Left cardiac atrium (tissue), 4 donors: ENCODE results near the gene HNRNPC. TPM values are rescaled to one million over a fixed set of nuclear protein-coding genes. Genes with fewer than 3 reads are reported as not detected.
"Not testable (repeated sequence)": the region's sequence is repeated elsewhere in the genome, so short reads cannot be mapped to it uniquely, and the experiment has no call there.

ENCODE experiments used
- ATAC-seq, 2 donors: fragments of 200-7000 bp; cut with Tn5 transposase; one replicate each; pipeline ENCODE4 v1.9.1; 2020; ENCODE audit warnings: mild to moderate bottlenecking in 2 of 2, moderate library complexity in 2 of 2
- DNase-seq: peaks from one replicate; pipeline ENCODE4 v3.0.0-alpha.2; 2020
- intact Hi-C, 2 donors: fragments of 100-400 bp; cut with DNase I; formaldehyde crosslinking; loops; one replicate each; pipeline versions ENCODE4 v1.14.1 to v1.15.1; 2022 to 2023
- total RNA-seq, 2 donors: library from RNA; stranded (reverse); fragmentation: NEBNext Ultra II Directional; extraction: Animal tissue kit (Norgen Biotek cat#: 25700); gene quantifications; one replicate each; pipeline ENCODE4 v1.2.1, GENCODE V29; 2021
- donor health status: DM: no; HTN: yes; CAD: no.
- donor health status: DM: no; HTN: yes; CAD: no; lungs with severe emphysema.
- donor health status: DM: yes; HTN: yes; CAD: no.
- donor health status: Dilated cardiomyopathy.

Gene HNRNPC
- total RNA-seq, 2 donors from 2014 or later, result 254 TPM

- DNase-seq (no peak), ATAC-seq (no peak)
- intact Hi-C loops, result no loop called here
These were observed 9.4 kb upstream of the HNRNPC start for GRCh38 chr14:21278632-21279031.

GRCh38 chr14:21275261-21275858 is 6.1 kb upstream of the HNRNPC start:
- DNase-seq, result no peak
- ATAC-seq, result no peak
- intact Hi-C loops, result no loop called here

GRCh38 chr14:21272661-21273060 is 3.4 kb upstream of the HNRNPC start:
- ATAC-seq, DNase-seq, intact Hi-C loops: not testable (repeated sequence)

GRCh38 chr14:21268617-21269251 is 508 bp downstream of the HNRNPC start:
- intact Hi-C loops, result loop anchor here in 1 of 2 donors (5.0 kb wide), 1 partner anchor 36 kb away; no protein-coding TSS in a partner anchor
- peak in 1 of 2 donors; percentile 8 for ATAC-seq
- DNase-seq, result no peak

- ATAC-seq (no peak), DNase-seq (no peak)
- intact Hi-C loops, result loop anchor here in 1 of 2 donors (5.0 kb wide), 1 partner anchor 36 kb away; no protein-coding TSS in a partner anchor
These were observed 1.2 kb downstream of the HNRNPC start for GRCh38 chr14:21267886-21268616.

- DNase-seq, result no peak
- no peak for ATAC-seq
- intact Hi-C loops, result loop anchor here in 1 of 2 donors (5.0 kb wide), 1 partner anchor 35 kb away; no protein-coding TSS in a partner anchor
These were observed 1.8 kb downstream of the HNRNPC start for GRCh38 chr14:21267431-21267845.

DNA sequence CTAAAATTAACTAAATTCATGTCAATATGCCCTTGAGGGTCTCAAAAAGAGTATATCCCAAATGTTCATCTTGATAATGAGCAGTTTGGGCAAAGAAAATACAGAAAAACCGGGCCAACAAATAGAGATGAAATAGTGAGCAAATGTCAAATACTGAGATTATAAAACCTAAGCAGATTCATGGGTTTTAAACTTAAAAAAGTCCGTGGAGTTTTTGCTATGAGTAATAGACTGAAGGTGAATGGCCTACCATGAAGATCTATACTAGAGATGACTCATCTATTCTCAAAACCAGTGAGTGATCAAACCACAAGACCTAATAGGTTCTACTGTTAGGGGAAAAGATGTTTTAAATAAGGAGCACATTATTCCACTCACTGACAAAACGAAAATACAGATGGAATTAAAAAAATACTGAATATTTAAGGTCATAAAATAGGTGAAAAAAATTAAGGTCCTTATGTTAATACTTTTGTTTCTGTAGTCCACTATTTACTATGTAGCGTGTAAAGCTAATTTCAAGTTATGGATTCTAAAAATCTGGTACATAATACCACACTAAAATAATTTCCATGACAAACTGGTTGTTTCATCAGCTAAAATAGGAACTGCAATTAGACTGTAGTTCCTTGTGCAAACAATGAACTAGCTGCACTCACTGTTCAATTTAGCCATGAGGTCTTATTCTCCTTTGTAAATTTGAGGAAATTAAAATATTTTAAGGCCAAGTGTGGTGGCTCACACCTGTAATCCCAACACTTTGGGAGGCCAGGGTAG is 5.0 kb downstream of the HNRNPC start:
- ATAC-seq, result peak in 1 of 2 donors; percentile 40
- intact Hi-C loops, result no loop called here
- no peak for DNase-seq

DNA sequence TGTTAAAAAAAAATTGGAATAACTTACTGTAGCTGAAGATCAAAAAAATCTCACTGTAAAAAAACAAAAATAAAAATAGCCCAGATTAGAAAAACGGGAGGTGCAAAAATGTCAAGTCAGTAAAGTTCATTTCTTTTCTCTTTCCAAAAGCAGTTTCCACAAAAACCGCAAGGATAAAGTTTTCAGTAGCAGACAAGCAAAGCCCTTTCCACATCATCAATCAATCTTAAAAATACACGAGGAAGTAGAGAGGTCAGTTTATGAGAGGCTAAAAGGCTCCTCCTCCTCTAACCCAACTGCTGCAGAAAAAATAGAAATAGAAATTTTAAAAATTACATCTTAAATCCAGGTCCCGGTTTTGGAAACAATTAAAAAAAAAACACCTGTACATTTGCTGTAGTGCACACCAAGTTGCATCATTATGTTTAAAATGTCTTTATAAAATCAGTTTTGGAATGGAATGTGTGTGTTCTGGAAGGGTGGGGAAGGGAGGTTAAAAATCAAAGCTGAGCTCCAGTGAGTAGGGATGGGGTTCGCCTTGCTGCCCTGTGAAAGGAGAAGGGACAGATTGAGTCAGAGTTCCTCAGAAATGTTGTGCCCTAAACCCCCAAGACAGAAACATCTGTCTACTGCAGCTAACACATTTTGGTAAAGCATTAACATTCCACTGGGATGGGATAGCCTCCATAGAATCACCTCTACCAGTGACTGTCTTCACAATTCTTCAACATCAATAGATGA is 5.8 kb downstream of the HNRNPC start:
- intact Hi-C loops, result no loop called here
- DNase-seq (no peak), ATAC-seq (peak in 1 of 2 donors; percentile 7)

DNA sequence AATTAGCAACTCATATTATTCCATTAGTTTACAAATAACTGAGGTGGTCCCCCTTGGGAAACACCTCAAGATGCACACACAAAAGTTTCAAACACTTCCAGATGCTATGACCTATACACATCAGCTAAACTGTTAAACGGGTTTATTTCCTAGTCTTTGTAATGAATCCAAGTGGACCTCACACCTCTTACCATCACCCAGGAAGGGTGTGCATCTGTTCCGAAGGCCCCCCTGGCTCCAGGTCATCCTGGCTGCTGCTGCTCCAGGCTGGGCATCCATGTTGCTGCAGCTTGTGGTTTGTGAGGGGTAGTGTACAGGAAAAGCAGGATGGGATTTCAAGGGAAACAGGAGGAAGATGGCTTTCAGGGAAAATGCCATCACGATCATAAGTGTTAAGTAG is 6.8 kb downstream of the HNRNPC start:
- no peak for ATAC-seq
- DNase-seq, result no peak
- intact Hi-C loops, result no loop called here

DNA sequence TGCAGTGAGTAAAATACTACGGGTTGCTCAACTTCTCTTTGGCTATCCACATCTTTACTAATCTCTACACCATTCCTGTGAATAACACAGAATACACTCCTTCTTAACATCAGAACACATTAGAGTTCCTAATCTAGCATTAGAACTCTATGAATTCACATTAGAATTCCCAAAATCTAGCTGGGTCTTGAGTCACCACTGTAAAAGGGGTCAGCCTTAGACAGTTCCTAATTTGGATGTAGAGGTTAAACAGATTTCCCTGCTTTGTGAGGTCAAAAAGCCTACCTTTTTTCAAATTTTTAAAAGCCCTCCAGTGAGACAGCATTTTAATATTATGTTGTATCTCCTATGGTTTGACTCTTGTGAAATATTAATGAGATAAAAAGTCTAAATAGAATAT is 7.4 kb downstream of the HNRNPC start:
- no peak for ATAC-seq
- no peak for DNase-seq
- intact Hi-C loops, result no loop called here

DNA sequence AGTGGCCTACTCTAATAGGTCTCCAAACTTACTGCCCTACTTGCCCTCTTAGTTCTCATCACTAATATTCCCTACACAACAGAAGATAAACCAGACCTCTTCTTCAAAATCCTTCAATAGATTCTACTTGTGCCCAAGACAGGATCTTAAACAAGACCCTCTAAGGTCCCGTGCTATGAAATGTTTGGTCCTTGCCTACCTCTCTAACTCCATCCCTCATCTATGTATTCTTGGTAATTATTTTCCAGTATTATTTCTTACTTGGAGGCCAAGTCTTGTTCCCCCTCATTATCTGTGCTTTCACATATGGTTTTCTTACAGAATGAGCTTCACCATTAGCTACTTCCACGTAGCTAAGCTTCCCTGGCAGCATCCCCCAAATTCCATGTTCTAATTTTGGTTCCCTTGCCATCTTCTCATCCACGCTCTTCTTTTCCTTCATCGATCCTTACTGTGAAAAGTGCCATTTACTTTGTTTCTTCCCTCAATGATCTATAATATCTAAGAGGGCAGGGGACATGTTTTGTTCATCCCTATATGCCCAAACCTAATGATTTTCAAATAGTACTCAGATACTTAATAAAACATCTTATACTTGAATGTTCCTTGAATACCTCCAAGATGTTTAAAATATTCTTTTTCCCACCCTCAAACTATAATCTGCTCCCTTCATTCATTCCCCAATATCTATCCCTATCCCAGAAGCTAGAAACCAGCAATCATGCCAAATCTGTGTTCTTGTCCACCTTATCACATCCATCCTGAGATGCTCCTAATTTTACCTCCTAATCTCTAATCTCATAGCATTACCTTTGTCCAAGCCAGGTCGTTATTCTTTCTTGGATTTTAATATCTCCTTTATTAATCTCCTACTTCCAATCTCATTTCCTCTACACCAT is 10.1 kb downstream of the HNRNPC start:
- intact Hi-C loops, result no loop called here
- DNase-seq (no peak), ATAC-seq (no peak)

GRCh38 chr14:21258005-21258888 is 11.0 kb downstream of the HNRNPC start:
- intact Hi-C loops, result no loop called here
- ATAC-seq, result no peak
- no peak for DNase-seq

GRCh38 chr14:21257394-21257909 is 11.8 kb downstream of the HNRNPC start:
- intact Hi-C loops, result no loop called here

DNA sequence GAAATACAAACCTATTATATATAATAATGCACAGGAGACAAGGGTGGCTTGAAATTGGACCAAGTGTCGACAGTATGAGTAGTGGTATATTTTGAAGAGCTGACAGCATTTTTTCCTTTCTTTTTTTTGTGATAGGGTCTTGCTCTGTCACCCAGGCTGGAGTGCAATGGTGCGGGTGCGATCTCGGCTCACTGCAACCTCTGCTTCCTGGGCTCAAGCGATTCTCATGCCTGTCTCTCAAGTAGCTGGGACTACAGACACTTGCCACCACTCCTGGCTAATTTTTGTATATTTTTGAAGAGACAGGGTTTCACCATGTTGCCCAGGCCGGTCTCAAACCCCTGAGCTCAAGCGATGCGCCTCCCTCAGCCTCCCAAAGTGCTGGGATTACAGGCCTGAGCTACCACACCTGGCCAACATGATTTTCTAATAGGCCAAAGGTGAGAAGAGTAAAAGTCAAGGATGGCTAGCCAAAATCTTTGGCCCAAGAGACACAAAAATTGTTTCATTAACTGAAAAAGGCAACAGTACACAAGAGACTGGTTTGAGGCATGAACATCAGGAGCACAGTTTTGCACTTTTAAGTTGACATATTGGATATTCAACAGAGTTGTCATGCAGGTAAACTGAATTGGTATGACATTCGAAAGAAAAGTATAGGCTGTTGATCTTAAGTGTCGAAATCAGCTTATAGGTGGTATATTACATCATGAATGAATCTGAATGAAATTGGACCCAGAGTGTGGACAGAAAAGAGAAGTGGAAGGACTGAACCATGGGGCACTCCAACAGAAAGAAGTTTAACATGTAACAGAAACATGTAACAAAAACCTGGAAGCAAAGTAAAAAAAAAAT is 12.5 kb downstream of the HNRNPC start:
- intact Hi-C loops, result no loop called here
- no peak for DNase-seq
- no peak for ATAC-seq

More at GRCh38 chr14:21257394-21257909, 11.8 kb downstream of the HNRNPC start:
- DNase-seq, result no peak
- ATAC-seq, result peak; percentile 15 to 35

- DNase-seq, intact Hi-C loops, ATAC-seq: not testable (repeated sequence)
These were observed 13.2 kb downstream of the HNRNPC start for GRCh38 chr14:21256102-21256447.
